GM21381 (cell line): ENCODE measurements around the gene CELF2.

Experiments
- ATAC-seq: cut with Tn5 transposase; IDR thresholded peaks from one replicate; pipeline ENCODE4 v1.9.1; 2021; ENCODE audit warnings: mild to moderate bottlenecking, moderate library complexity; ENCODE audit not compliant: unreplicated experiment

The CELF2 gene

GRCh38 chr10:11091517-11092102, 73.9 kb downstream of the CELF2 start:
- ATAC-seq = no peak

DNA sequence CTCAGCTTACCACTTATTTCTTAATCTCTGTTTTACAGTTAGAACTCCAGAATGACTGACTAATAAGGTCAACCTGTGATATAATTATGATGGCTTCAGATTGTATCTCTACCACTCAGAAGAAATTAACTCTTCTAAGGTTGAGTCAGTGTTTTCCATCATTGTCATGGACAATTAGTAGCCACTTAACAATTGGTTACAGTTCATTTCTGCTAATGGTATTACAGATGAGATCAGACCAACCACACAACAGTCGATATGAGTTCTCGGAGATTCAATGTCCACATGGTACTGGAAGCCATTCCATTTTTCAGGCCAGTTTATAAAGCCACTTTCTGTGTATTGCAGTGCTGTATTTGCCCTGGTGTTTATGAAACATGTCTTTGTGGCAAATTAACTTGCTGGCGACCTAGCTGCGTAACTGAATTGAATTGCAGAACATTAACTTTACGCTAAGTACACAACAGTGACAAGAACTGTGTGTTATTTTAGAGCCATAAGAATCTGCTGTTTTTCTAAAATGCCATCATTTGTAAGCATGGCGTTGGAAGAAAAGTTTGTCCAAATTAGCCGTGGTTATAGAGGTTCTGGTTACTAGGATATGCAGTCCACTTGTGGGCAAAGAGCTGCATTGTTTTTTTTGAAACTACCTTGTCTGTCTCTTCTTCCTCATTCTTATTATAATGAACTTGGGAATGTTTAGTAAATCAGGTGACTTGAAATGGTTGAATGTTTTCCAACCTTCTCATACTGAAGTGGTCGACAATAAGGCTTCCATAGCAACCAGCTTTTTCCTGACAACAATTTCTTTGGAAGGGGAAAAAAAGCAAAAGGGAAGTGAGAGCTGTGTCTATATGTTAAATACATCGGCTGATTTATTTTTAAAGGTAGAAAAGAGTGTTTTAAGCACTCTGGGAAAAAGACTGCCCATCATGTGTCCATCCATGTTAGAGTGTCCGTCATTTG, 76.4 kb downstream of the CELF2 start:
- ATAC-seq = no peak

GRCh38 chr10:11095374-11095801, 77.7 kb downstream of the CELF2 start:
- ATAC-seq = no peak

- ATAC-seq = no peak
Measured at GRCh38 chr10:11096422-11096821, 78.8 kb downstream of the CELF2 start.

DNA sequence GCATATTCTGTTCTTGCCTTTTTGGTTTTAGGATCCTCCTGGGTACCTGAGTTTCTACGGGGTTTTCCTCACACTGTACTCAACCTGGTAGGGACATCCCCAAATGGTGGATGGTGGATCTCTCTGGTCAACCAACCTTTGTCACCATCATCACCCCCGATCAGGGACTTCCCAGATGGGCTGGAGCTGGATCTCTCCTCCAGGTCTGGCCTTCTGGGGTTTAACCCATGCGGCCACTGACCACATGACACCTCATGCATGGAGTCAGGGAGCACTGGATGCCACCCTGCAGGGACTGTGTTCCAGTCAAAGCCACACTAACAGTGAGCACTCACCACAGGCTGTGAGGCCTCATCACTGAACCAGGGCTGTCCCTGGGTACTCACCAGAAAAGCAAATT, 80.0 kb downstream of the CELF2 start:
- ATAC-seq = peak; percentile 76

GRCh38 chr10:11098666-11099065, 81.0 kb downstream of the CELF2 start:
- ATAC-seq = no peak

DNA sequence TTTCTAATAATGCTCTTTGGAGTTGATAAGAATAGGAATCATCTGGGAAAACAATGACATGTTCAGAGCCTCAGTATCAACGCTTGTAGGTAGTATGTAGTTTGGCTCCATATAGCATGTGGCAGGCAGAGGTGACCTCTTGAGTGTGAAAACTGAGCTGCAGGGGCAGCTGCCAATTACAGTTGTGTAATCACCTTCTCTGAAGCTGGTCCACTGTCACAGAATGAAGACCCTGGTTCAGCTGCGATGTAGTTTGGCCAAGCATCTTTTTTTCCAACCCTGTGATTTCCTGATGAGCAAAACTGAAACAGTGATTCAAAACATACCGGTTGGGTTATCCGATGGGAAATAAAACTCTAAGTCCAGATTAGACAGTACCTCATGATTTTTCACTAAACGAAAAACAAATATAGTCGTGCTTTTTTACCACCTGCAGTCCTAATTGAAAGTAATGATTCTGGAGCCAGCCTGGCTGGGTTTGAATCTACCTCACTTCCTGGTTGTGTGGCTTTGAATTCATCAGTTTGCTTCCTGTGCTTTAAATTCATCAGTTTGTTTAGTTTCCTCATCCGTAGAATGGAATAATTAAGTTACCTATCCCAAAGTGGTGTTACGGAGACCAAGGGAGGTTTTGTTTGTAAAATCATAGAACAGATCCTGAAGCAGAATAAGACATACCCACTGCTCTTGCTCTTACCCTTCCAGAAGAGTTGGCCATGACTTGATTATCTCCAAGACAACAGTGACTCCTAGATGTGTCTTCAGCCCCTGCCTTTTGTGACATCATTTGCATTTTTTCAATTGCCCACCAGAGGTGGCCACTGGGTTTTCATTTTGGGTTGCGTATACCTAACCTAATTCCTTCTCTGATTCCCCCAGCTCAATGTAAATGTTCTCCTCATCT, 87.4 kb downstream of the CELF2 start:
- ATAC-seq = no peak

DNA sequence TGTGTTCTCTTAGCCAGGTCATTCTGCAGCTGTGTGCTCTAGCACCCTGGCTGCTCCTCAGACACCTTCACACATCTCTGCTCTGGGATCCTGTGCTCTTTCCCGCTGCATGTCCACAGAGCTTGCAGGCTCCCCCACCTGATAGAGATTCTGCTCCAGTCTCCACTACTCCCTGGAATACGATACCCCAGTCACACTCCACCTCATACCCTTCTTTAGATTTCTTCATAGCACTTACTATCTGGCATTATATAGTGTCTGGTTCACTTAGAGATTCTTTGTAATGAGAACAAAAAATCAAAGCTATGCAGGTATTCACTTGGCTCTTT, 88.0 kb downstream of the CELF2 start:
- no peak for ATAC-seq

- ATAC-seq = no peak
Measured at GRCh38 chr10:11106621-11107374, 89.1 kb downstream of the CELF2 start.

DNA sequence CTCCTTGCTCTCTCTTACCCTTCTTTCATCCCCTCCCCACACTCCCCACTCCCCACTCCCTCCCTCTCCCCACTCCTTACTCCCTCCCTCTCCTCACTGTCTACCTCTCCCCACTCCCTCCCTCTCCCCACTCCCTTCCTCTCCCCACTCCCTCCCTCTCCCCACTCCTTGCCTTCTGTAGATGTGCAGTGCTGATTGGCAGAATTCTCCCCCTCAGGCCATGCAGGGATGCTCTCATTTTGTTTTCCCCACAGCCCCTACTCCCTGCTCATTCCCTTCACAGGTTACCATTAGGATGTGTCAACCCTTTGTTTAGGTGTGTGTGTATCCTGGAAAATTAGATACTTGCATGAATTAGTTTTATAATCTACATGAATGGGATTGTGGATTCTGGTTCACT, 90.3 kb downstream of the CELF2 start:
- no peak for ATAC-seq

DNA sequence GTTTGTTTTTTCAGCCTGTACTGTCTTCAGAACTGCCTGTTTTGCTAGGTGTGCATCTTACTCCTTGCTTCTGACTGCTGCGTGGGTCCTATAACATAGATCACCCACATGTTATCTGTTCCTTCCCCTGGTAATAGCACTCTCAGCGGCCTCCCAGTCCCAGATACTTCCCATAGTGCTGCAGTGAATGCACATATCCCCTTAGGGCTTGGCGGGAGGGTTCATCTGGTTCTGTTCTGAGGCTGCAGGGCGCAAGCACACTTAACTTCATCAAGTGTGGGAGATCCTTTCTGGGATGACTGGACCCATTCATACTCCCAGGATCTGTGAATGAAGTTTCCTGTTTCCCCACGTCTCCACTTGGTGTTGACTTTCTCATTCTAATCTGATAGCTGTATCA, 90.7 kb downstream of the CELF2 start:
- ATAC-seq = no peak

DNA sequence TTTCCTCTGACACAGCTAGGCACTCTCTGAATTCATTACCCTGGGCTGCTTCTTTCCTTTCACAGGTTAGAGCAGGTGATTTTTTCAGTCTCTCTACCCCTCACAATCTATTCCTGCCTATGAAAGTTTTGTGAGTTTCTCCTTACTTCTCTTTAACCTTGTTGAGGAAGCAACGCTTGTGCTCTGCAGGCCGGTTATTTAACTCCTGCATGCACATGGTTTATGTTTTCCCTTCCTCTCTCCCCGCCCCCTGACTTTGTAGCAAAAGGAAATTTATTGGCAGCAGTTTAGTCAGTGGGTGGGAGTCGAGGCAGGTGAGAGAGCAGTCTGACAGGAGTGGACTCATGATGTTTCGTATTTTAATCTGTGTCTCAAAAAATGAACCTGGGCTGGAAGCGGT, 91.9 kb downstream of the CELF2 start:
- ATAC-seq = no peak

GRCh38 chr10:11110539-11110938, 92.9 kb downstream of the CELF2 start:
- ATAC-seq = no peak

GRCh38 chr10:11111490-11111889, 93.8 kb downstream of the CELF2 start:
- no peak for ATAC-seq

- ATAC-seq = no peak
Measured at GRCh38 chr10:11112718-11113117, 95.0 kb downstream of the CELF2 start.

DNA sequence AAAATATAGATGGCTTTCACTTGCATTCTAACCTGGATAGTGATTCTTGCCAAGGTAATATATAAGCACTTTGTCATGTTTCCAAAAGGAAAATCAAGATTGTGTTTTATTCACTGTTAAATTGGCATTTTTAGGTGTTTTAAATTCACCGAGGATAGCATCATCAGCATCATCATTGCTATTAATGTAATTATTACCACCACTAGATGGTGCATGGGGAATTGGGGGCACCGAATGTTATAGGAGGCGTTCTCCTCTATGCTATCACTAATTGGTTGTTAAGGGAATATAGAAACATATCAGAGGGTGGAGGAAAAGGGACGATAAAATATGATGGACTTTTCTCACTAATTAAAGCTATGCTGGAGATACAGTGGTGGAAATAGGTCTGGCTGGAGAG, 95.5 kb downstream of the CELF2 start:
- peak; percentile 74 for ATAC-seq

GRCh38 chr10:11114269-11114668, 96.6 kb downstream of the CELF2 start:
- ATAC-seq = no peak

- ATAC-seq = no peak
Measured at GRCh38 chr10:11115337-11115736, 97.7 kb downstream of the CELF2 start.

DNA sequence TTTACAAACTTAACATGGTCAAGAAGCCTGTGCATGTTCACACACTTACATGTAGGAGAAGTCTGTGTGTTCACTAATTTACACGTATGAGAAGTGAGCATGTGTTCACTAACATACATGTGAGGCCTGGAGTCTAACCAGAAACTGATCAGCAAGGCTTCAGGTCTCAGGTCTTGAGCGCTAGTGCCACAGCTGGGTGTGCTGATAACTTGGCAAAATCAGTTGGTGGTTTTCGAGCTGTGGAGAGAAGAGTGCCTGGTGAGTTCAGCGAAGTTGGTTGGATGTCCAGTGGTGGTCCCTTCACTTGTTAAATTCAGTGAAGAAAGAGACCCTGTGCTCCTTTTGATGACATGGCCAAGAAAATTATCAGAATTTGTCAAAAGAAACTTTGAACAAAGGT, 98.7 kb downstream of the CELF2 start:
- ATAC-seq = no peak

- ATAC-seq = no peak
Measured at GRCh38 chr10:11116817-11117216, 99.1 kb downstream of the CELF2 start.

DNA sequence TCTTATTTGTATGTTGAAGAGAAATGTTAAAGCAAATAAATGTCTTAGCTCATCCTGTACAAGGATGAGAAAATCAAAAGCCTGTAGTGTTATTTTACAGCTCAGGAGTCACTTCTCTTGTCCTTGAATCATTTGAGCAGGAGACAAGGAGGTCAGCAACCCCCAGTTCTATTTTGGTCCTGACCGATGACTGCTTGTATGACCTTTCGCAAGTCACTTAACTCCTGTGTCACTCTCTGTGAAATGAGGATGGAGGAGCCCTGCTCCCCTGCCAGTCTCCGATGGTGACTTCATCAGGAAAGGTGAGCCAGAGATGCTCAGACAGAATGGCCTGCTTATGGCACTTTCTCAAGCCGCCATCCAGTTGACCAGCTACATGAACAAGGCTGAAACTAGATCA, 101.0 kb downstream of the CELF2 start:
- no peak for ATAC-seq
